Right lobe of liver (tissue), 6 donors: ENCODE measurements around the gene UBA6. TPM values are rescaled to one million over a fixed set of nuclear protein-coding genes. Genes with fewer than 3 reads are reported as not detected.

Source experiments
- ATAC-seq, 4 donors: fragments of 200-7000 bp; cut with Tn5 transposase; one replicate each; pipeline ENCODE4 v1.9.1; 2020; ENCODE audit warnings: mild to moderate bottlenecking in 4 of 4, moderate library complexity in 4 of 4
- DNase-seq, 3 donors: peaks; one replicate each; pipeline ENCODE4 v3.0.0-alpha.2; 2020
- H3K27ac ChIP-seq, 3 donors: fragments of 200-600 bp; one replicate each; pipeline ENCODE4 v1.8.0; 2022
- H3K27me3 ChIP-seq, 2 donors: fragments of 200-600 bp; one replicate each; pipeline ENCODE4 v1.8.0; 2022
- H3K36me3 ChIP-seq, 4 donors: fragments of 200-600 bp; sonication (generic) in 1 of 4; one replicate each; pipeline versions ENCODE4 v1.5.1 to v1.8.0; 2017 to 2022; ENCODE audit warnings: control low read depth in 1 of 4
- H3K4me1 ChIP-seq, 4 donors: fragments of 200-600 bp; sonication (generic) in 1 of 4; one replicate each; pipeline versions ENCODE4 v1.5.1 to v1.8.0; 2017 to 2022; ENCODE audit warnings: control low read depth in 1 of 4
- H3K4me3 ChIP-seq, 3 donors: fragments of 200-600 bp; one replicate each; pipeline ENCODE4 v1.8.0; 2022
- H3K9me3 ChIP-seq, 4 donors: fragments of 200-600 bp; sonication (generic) in 1 of 4; one replicate each; pipeline versions ENCODE4 v1.5.1 to v1.8.0; 2017 to 2022; ENCODE audit warnings: control low read depth in 1 of 4
- POLR2A ChIP-seq: fragments of 450-650 bp; IDR thresholded peaks from one replicate; pipeline ENCODE4 v1.6.1; 2017; ENCODE audit warnings: antibody characterized with exemption, mild to moderate bottlenecking
- WGBS: methylation state at CpG from one replicate; pipeline ENCODE4 v1.1.6; 2018; ENCODE audit warnings: low coverage, low lambda C conversion rate; ENCODE audit not compliant: insufficient coverage; ENCODE audit errors: missing lambda C conversion rate; 5-methylcytosine and 5-hydroxymethylcytosine counted together
- intact Hi-C, 2 donors: fragments of 100-400 bp; cut with DNase I; formaldehyde crosslinking; loops; one replicate each; pipeline versions ENCODE4 v1.11.2 to v1.14.1; 2022
- total RNA-seq, 6 experiments: library from RNA; depleted of rRNA in 2 of 6; stranded (reverse); fragments of >200 nt in 2 of 6; fragmentation: NEBNext Ultra II Directional in 3 of 6; extraction: Animal tissue kit (Norgen Biotek cat#: 25700) in 3 of 6; gene quantifications; one replicate each; pipeline versions ENCODE4 v1.1.0 to v1.2.4, GENCODE V29; 2016 to 2023
- TF ChIP-seq, protein P1 (sequence below), 4 donors: fragments of 200-600 bp in 3 of 4; fragments of 450-650 bp in 1 of 4; IDR thresholded peaks; one replicate each; pipeline versions ENCODE4 v1.5.1 to v1.8.0; 2016 to 2022; ENCODE audit warnings: antibody characterized with exemption in 4 of 4, mild to moderate bottlenecking in 2 of 4
- donor health status: DM: no; HTN: yes; CAD: no.
- donor health status: DM: no; HTN: no; CAD: no.
- donor health status: DM: no; HTN: no; CAD: no.
- donor health status: DM: no; HTN: yes; CAD: no.
- donor health status: DM: no; HTN: yes; CAD: no.

Gene UBA6
- total RNA-seq, 6 experiments from 2014 or later, result 17.5 to 46.5 (median 24.7) TPM

DNA sequence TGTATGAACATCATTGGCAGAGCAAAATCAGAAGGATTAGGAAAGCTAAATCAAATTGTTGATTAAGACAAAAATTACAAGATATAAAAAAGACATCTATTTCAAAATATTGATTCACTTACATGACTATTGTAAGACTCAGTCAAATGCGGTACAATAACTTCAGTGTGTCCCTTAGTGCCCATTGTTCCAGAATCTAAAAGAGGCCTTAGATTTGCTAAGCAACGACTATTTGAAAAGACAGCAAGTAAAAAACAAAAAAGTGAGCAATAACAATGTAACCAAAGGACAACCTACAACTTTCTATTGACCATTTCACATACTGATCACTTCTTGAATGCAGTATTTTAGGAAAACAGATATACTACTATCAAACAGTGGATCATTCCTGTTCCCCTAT, 65.6 kb downstream of the UBA6 start:
- Histone ChIP-seq H3K27me3 (no peaks in the 10 kb centered on the region), H3K36me3 (peaks cover 0 to 19% (median 4%) of the 10 kb centered on the region in 4 donors), H3K4me1 (no peaks in the 10 kb centered on the region), H3K4me3 (no peak overlapping the region), H3K27ac (no peak overlapping the region), H3K9me3 (no peaks in the 10 kb centered on the region)
- TF ChIP-seq, protein P1, sequence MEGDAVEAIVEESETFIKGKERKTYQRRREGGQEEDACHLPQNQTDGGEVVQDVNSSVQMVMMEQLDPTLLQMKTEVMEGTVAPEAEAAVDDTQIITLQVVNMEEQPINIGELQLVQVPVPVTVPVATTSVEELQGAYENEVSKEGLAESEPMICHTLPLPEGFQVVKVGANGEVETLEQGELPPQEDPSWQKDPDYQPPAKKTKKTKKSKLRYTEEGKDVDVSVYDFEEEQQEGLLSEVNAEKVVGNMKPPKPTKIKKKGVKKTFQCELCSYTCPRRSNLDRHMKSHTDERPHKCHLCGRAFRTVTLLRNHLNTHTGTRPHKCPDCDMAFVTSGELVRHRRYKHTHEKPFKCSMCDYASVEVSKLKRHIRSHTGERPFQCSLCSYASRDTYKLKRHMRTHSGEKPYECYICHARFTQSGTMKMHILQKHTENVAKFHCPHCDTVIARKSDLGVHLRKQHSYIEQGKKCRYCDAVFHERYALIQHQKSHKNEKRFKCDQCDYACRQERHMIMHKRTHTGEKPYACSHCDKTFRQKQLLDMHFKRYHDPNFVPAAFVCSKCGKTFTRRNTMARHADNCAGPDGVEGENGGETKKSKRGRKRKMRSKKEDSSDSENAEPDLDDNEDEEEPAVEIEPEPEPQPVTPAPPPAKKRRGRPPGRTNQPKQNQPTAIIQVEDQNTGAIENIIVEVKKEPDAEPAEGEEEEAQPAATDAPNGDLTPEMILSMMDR (IDR thresholded peaks at IDR 0.05), result no peak
- TF ChIP-seq POLR2A, result no peak
- 96% methylated on average over 2 of the region's 2 CpGs for whole genome bisulfite sequencing
- intact Hi-C loops, result no loop called here
- ATAC-seq, result no peak
- DNase-seq, result no peak

DNA sequence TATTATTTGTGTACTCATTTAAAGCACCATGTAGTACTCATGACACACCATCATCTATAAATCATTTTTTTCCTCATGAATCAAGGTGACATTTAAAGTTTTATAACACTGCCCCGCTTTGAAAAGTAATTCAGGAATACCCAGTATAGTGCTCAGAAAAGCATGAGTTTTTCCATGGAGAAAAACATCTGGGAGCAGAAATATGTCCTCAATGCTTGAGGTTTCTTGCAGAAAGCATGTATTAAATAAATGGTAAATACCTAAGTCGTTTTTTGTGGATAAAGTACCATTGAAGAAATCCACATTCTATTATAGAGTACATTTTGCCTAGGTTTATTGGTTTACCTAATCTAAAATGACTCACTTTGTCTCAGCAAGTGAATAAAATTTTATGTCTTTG, 66.2 kb downstream of the UBA6 start:
- no peaks in the 10 kb centered on the region for H3K4me1 ChIP-seq
- H3K27me3 ChIP-seq, result no peaks in the 10 kb centered on the region
- intact Hi-C loops, result no loop called here
- no peak for TF ChIP-seq POLR2A
- TF ChIP-seq, protein P1 (IDR thresholded peaks at IDR 0.05), result no peak
- no peak overlapping the region for H3K4me3 ChIP-seq
- H3K36me3 ChIP-seq, result peaks cover 0 to 24% (median 4%) of the 10 kb centered on the region in 4 donors
- 90% methylated on average over 2 of the region's 2 CpGs for WGBS
- H3K27ac ChIP-seq, result no peak overlapping the region
- H3K9me3 ChIP-seq, result no peaks in the 10 kb centered on the region
- DNase-seq (no peak), ATAC-seq (no peak)

DNA sequence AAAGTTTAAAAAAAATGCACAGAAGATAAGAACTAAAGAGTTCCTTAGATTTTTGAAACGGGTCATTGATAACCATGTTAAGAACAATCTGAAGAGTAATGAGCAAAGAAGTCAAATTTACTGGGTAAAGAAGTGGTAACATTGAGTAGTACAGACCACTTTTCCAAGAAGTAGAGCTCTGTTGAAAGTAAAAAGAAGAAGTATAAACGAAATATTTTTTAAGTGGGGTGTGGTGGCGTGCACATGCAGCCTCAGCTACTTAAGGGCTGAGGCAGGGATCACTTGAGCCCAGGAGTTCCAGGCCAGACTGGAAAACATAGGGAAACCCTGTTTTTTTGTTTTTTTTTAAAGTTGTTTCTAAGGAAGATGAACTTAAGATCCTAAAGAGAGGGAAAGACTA, 68.5 kb downstream of the UBA6 start:
- Histone ChIP-seq H3K27ac (no peak overlapping the region), H3K9me3 (no peaks in the 10 kb centered on the region), H3K4me3 (no peak overlapping the region), H3K36me3 (peaks cover 0 to 28% (median 0%) of the 10 kb centered on the region in 4 donors), H3K4me1 (no peaks in the 10 kb centered on the region), H3K27me3 (no peaks in the 10 kb centered on the region)
- DNase-seq, result no peak
- TF ChIP-seq, protein P1 (IDR thresholded peaks at IDR 0.05), result no peak
- no peak for TF ChIP-seq POLR2A
- intact Hi-C loops, result no loop called here
- no peak for ATAC-seq
- WGBS, result 66% methylated on average over 3 of the region's 3 CpGs

DNA sequence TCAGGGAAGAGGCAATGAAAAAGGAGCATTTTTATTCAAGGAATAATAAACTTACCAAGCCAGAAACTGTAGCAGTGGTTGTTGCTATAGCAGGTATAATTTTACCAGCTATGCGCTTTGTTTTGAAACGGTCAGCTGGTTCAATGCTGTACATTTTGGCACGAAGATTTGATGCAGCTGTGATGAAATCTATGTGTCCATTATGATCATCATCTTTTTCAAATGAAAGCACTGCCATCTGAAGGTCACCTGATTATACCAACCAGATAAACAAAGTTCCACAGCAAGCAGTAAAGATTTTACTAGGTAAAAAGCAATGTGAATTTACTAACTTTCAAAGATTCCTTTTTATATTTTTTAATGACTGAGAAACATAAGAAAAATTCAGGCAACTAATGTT, 76.0 kb downstream of the UBA6 start:
- peaks cover 0 to 15% (median 1%) of the 10 kb centered on the region in 4 donors for H3K36me3 ChIP-seq

More for the DNA sequence above, 76.0 kb downstream of the UBA6 start:
- DNase-seq, result no peak
- WGBS, result 81% methylated on average over 3 of the region's 3 CpGs
- Histone ChIP-seq H3K4me1 (peaks cover 0 to 14% (median 6%) of the 10 kb centered on the region in 4 donors), H3K27me3 (no peaks in the 10 kb centered on the region), H3K4me3 (no peak overlapping the region), H3K9me3 (no peaks in the 10 kb centered on the region), H3K27ac (no peak overlapping the region)
- intact Hi-C loops, result no loop called here
- TF ChIP-seq, protein P1 (IDR thresholded peaks at IDR 0.05), result no peak
- no peak for ATAC-seq
